HG02763 (cell line): ENCODE data around the gene CCNB1IP1.
"Not testable (repeated sequence)": the region's sequence is repeated elsewhere in the genome, so short reads cannot be mapped to it uniquely, and the experiment has no call there.

Experiments
- ATAC-seq: cut with Tn5 transposase; IDR thresholded peaks from one replicate; pipeline ENCODE4 v1.9.1; 2021; ENCODE audit warnings: mild to moderate bottlenecking, moderate library complexity; ENCODE audit not compliant: unreplicated experiment

CCNB1IP1 gene

GRCh38 chr14:20333494-20333841 is 389 bp upstream of the CCNB1IP1 start:
- ATAC-seq: no peak

DNA sequence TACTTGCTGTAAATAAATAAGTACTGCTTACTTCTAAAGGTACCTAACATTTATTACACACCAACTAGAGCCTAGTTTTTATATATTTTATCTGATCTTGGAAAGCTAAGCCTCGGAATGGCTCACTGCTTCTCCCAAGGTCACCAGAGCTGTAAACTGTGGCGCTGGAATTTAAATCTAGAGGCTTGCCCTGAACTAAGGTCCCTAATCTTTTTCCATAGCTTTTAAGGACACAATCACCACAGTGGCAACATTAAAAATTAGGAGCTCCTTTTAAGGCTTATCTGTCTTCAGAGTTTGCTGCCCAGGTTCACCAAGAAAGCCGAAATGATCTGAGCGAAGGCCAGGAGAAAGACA is 670 bp downstream of the CCNB1IP1 start:
- ATAC-seq: no peak

- no peak for ATAC-seq
Measured at GRCh38 chr14:20331053-20331613, 1.9 kb downstream of the CCNB1IP1 start.

GRCh38 chr14:20329355-20329754 is 3.7 kb downstream of the CCNB1IP1 start:
- ATAC-seq: no peak

- no peak for ATAC-seq
Measured at GRCh38 chr14:20328705-20329104, 4.4 kb downstream of the CCNB1IP1 start.

- ATAC-seq: no peak
Measured at GRCh38 chr14:20327005-20327869, 5.8 kb downstream of the CCNB1IP1 start.

- no peak for ATAC-seq
Measured at GRCh38 chr14:20317720-20318119, 15.4 kb downstream of the CCNB1IP1 start.

GRCh38 chr14:20314026-20314425 is 19.1 kb downstream of the CCNB1IP1 start:
- no peak for ATAC-seq

- no peak for ATAC-seq
Measured at GRCh38 chr14:20306079-20306423, 27.0 kb downstream of the CCNB1IP1 start.

- ATAC-seq: peak; percentile 95
Measured at GRCh38 chr14:20305265-20306078, 27.6 kb downstream of the CCNB1IP1 start, which contains the start of gene TTC5. TTC5 (minus strand) TSS chr14:20305951; CDS start chr14:20305937, 14 bp downstream.

- no peak for ATAC-seq
Measured at GRCh38 chr14:20302042-20302755, 30.9 kb downstream of the CCNB1IP1 start.

DNA sequence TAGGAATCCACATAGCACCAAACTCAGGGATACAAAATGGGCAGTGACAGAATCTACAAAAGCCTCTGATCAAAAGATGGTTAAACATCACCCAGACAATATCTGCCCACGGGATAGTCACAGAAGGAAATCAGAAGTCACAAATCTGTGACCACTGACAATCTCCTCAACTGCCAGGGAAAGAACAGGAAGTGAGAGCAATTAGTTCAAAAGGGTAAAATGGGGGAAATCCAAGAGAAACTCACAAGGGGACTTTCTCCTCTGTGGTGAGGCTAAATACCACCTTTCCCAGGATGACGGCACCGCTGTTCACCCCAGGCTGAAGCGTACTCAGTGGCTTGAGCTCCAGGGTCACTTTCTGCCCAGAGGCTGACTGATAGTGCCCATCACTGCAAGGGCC is 38.0 kb downstream of the CCNB1IP1 start:
- peak; percentile 85 for ATAC-seq

- ATAC-seq: no peak
Measured at GRCh38 chr14:20294636-20295035, 38.4 kb downstream of the CCNB1IP1 start.

- not testable (repeated sequence) for ATAC-seq
Measured at GRCh38 chr14:20281998-20282397, 51.1 kb downstream of the CCNB1IP1 start.

DNA sequence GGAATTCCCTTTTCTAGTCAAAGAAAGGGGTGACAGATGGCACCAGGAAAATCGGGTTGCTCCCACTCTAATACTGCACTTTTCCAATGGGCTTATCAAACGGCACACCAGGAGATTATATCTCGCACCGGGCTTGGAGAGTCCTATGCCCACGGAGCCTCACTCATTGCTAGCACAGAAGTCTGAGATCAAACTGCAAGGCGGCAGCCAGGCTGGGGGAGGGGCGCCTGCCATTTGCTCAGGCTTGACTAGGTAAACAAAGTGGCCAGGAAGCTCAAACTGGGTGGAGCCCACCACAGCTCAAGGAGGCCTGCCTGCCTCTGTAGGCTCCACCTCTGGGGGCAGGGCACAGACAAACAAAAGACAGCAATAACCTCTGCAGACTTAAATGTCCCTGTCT is 52.8 kb downstream of the CCNB1IP1 start:
- not testable (repeated sequence) for ATAC-seq

GRCh38 chr14:20278414-20278813 is 54.7 kb downstream of the CCNB1IP1 start:
- ATAC-seq: no peak

- ATAC-seq: no peak
Measured at GRCh38 chr14:20277409-20277808, 55.7 kb downstream of the CCNB1IP1 start.

DNA sequence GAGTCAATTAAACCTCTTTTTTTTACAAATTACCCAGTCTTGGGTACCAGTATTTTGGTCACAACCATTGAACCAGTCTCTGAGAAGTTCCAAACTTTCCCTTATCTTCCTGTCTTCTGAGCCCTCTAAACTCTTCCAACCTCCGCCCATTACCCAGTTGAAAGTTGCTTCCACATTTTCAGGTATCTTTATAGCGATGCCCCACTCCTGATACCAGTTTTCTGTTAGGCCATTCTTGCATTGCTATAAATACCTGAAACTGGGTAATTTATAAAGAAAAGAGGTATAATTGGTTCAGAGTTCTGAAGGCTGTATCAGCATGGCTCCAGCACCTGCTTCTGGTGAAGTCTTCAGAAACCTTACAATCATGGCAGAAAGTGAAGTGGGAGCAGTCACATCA is 59.0 kb downstream of the CCNB1IP1 start:
- no peak for ATAC-seq

DNA sequence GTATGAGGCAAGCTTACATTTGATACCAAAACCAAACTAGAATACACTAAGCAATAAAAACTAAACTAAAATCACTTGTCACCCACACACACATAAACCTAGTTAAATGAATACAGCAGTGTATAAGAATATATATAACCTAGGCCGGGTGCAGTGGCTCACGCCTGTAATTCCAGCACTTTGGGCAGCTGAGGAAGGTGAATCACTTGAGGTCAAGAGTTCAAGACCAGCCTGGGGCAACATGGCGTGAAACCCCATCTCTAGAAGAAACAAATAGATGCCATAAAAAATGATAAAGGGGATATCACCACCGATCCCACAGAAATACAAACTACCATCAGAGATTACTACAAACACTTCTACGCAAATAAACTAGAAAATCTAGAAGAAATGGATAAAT is 68.7 kb downstream of the CCNB1IP1 start:
- not testable (repeated sequence) for ATAC-seq

DNA sequence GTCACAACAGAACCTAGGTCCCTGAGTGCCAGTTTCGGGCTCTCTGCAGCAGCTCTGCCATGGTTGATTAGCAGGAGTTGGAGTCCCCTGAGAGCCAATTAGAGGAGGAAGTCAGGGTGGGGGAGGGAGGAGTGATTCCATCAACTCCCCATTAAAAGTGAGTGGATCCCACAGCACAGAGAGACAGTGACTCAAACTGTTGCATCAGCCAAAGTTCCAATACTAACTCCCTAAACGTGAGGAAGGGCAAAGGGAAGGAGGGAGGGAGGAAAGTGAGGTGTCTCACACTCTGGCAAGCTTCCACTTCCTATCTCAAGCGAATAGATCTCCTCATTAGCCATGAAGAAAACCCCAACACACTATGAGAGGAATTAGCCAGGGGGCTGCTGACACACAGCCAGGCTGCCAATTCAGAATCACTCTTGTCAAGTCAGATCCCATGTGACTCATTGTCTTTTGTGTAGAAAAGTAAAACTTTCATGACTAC is 70.4 kb downstream of the CCNB1IP1 start:
- ATAC-seq: no peak
